H9 (cell line): ENCODE results near the gene PIGL. TPM values are rescaled to one million over a fixed set of nuclear protein-coding genes. Genes with fewer than 3 reads are reported as not detected.

Experiments used
- DNase-seq: peaks from one replicate; pipeline ENCODE4 v3.0.0-alpha.2; 2017
- H2AFZ ChIP-seq: one replicate; pipeline ENCODE4 v1.6.1; 2013; ENCODE audit warnings: mild to moderate bottlenecking, low read length, control low read depth, moderate library complexity
- H2AK5ac ChIP-seq: 2 replicates; pipeline ENCODE4 v1.6.1; 2013; ENCODE audit warnings: low read length, control low read depth, mixed read lengths; ENCODE audit not compliant: insufficient read length
- H2BK120ac ChIP-seq: one replicate; pipeline ENCODE4 v1.6.1; 2013; ENCODE audit warnings: low read depth, mild to moderate bottlenecking, low read length, control low read depth, inconsistent platforms; ENCODE audit not compliant: poor library complexity, severe bottlenecking
- H2BK12ac ChIP-seq: 2 replicates; pipeline ENCODE4 v1.6.1; 2013; ENCODE audit warnings: low read length, control low read depth, mixed read lengths, low read depth; ENCODE audit not compliant: insufficient read length
- H2BK15ac ChIP-seq: 2 replicates; pipeline ENCODE4 v1.6.1; 2013; ENCODE audit warnings: low read depth, low read length, control low read depth
- H2BK20ac ChIP-seq: one replicate; pipeline ENCODE4 v1.6.1; 2013; ENCODE audit warnings: low read depth, mild to moderate bottlenecking, low read length, control low read depth, inconsistent platforms; ENCODE audit not compliant: poor library complexity, severe bottlenecking
- H2BK5ac ChIP-seq: 2 replicates; pipeline ENCODE4 v1.6.1; 2013; ENCODE audit warnings: low read length, control low read depth, mixed read lengths; ENCODE audit not compliant: insufficient read length
- H3K14ac ChIP-seq: 2 replicates; pipeline ENCODE4 v1.6.1; 2013; ENCODE audit warnings: low read length, control low read depth; ENCODE audit not compliant: insufficient read depth
- H3K18ac ChIP-seq: 2 replicates; pipeline ENCODE4 v1.6.1; 2013; ENCODE audit warnings: low read depth, mild to moderate bottlenecking, mixed read lengths, low read length, control low read depth; ENCODE audit not compliant: insufficient read length
- H3K23ac ChIP-seq: 2 replicates; pipeline ENCODE4 v1.6.1; 2013; ENCODE audit warnings: low read length, control low read depth, mixed read lengths, low read depth; ENCODE audit not compliant: insufficient read length
- H3K23me2 ChIP-seq: 2 replicates; pipeline ENCODE4 v1.6.1; 2013; ENCODE audit warnings: low read depth, mild to moderate bottlenecking, mixed read lengths, low read length, control low read depth; ENCODE audit not compliant: insufficient read length, poor library complexity, severe bottlenecking
- H3K27ac ChIP-seq: 2 replicates; pipeline ENCODE4 v1.5.1; 2013; ENCODE audit warnings: low read length, control low read depth, mixed read lengths, low read depth; ENCODE audit not compliant: insufficient read length
- H3K27me3 ChIP-seq: 2 replicates; pipeline ENCODE4 v1.6.1; 2013; ENCODE audit warnings: low read length, control low read depth, inconsistent platforms; ENCODE audit not compliant: insufficient read depth
- H3K4ac ChIP-seq: 2 replicates; pipeline ENCODE4 v1.6.1; 2013; ENCODE audit warnings: low read depth, mild to moderate bottlenecking, control low read depth, inconsistent platforms, low read length, moderate library complexity
- H3K4me1 ChIP-seq: 2 replicates; pipeline ENCODE4 v1.6.1; 2013; ENCODE audit warnings: low read length, control low read depth, inconsistent platforms; ENCODE audit not compliant: insufficient read depth
- H3K4me2 ChIP-seq: 2 replicates; pipeline ENCODE4 v1.6.1; 2013; ENCODE audit warnings: low read length, control low read depth, mixed read lengths; ENCODE audit not compliant: insufficient read length, insufficient read depth
- H3K56ac ChIP-seq: 2 replicates; pipeline ENCODE4 v1.6.1; 2013; ENCODE audit warnings: low read depth, mild to moderate bottlenecking, mixed read lengths, low read length, control low read depth; ENCODE audit not compliant: insufficient read length
- H3K79me1 ChIP-seq: 2 replicates; pipeline ENCODE4 v1.6.1; 2013; ENCODE audit warnings: low read depth, mild to moderate bottlenecking, moderate library complexity, low read length, control low read depth, inconsistent platforms; ENCODE audit not compliant: insufficient read depth, poor library complexity, severe bottlenecking
- H3K79me2 ChIP-seq: 2 replicates; pipeline ENCODE4 v1.6.1; 2013; ENCODE audit warnings: low read length, control low read depth, inconsistent platforms; ENCODE audit not compliant: insufficient read depth
- H3K9ac ChIP-seq: 2 replicates; pipeline ENCODE4 v1.6.1; 2013; ENCODE audit warnings: low read length, control low read depth, mixed read lengths; ENCODE audit not compliant: insufficient read length; ENCODE audit errors: extremely low read depth
- H3K9me3 ChIP-seq: one replicate; pipeline ENCODE4 v1.6.1; 2013; ENCODE audit warnings: low read depth, low read length, inconsistent platforms; ENCODE audit not compliant: control insufficient read depth
- H3T11ph ChIP-seq: one replicate; pipeline ENCODE4 v1.6.1; 2013; ENCODE audit warnings: mild to moderate bottlenecking, low read length, control low read depth, inconsistent platforms
- H4K20me1 ChIP-seq: one replicate; pipeline ENCODE4 v1.6.1; 2013; ENCODE audit not compliant: control insufficient read depth, insufficient read length, insufficient read depth
- H4K5ac ChIP-seq: 2 replicates; pipeline ENCODE4 v1.6.1; 2013; ENCODE audit warnings: low read depth, mild to moderate bottlenecking, mixed read lengths, low read length, control low read depth; ENCODE audit not compliant: insufficient read length
- H4K8ac ChIP-seq: replicated peaks from 2 replicates; pipeline ENCODE4 v1.6.1; 2013; ENCODE audit warnings: low read length, control low read depth, mixed read lengths, low read depth; ENCODE audit not compliant: insufficient read length
- H4K91ac ChIP-seq: 2 replicates; pipeline ENCODE4 v1.6.1; 2013; ENCODE audit warnings: low read depth, mild to moderate bottlenecking, moderate library complexity, mixed read lengths, low read length, control low read depth; ENCODE audit not compliant: insufficient read length
- H3K27ac Mint-ChIP-seq, 3 experiments: 2 replicates in 2 of 3; 3 replicates in 1 of 3; pipeline ENCODE4 v1.8.0; 2020 to 2021; ENCODE audit warnings: mixed read lengths in 3 of 3, mild to moderate bottlenecking in 1 of 3, moderate library complexity in 1 of 3
- H3K27me3 Mint-ChIP-seq: 2 replicates; pipeline ENCODE4 v1.8.0; 2021; ENCODE audit warnings: low read depth, mild to moderate bottlenecking, moderate library complexity, mixed read lengths
- H3K36me3 Mint-ChIP-seq, 3 experiments: 2 replicates in 2 of 3; 3 replicates in 1 of 3; pipeline ENCODE4 v1.8.0; 2020 to 2021; ENCODE audit warnings: low read depth in 3 of 3, mixed read lengths in 3 of 3; ENCODE audit not compliant: insufficient read depth in 1 of 3
- H3K4me1 Mint-ChIP-seq, 2 experiments: 2 replicates each; pipeline ENCODE4 v1.8.0; 2020; ENCODE audit warnings: mixed read lengths in 2 of 2
- H3K4me3 Mint-ChIP-seq, 2 experiments: 2 replicates in 1 of 2; 3 replicates in 1 of 2; pipeline ENCODE4 v1.8.0; 2020 to 2021; ENCODE audit warnings: mild to moderate bottlenecking in 2 of 2, mixed read lengths in 2 of 2, moderate library complexity in 1 of 2
- H3K9me3 Mint-ChIP-seq, 2 experiments: 2 replicates in 1 of 2; 3 replicates in 1 of 2; pipeline ENCODE4 v1.8.0; 2020; ENCODE audit warnings: mild to moderate bottlenecking in 2 of 2, mixed read lengths in 2 of 2, moderate library complexity in 1 of 2
- CTCF ChIP-seq: fragments of 200-600 bp; sonication (generic); conservative IDR thresholded peaks from 3 replicates; pipeline ENCODE4 v1.8.0; 2021; ENCODE audit warnings: antibody characterized with exemption, mild to moderate bottlenecking
- WGBS: extraction: QIAGEN DNeasy Blood & Tissue Kit; methylation state at CpG from one replicate; pipeline ENCODE4 v1.1.7; 2013; ENCODE audit warnings: missing lambda C conversion rate, low lambda C conversion rate, mixed read lengths; ENCODE audit not compliant: insufficient read length; ENCODE audit errors: extremely low coverage; 5-methylcytosine and 5-hydroxymethylcytosine counted together
- total RNA-seq: library from RNA; stranded (reverse); gene quantifications from 2 replicates; pipeline ENCODE4 v1.2.1, GENCODE V29; 2021

Gene PIGL
- total RNA-seq, 1 experiment from 2014 or later: 21.6 TPM

GRCh38 chr17:16287563-16288027 is 70.6 kb downstream of the PIGL start:
- Mint-ChIP-seq H3K4me1 (peaks cover 16 to 19% of the 10 kb centered on the region in 2 experiments), H3K27me3 (peaks cover 23% of the 10 kb centered on the region), H3K9me3 (no peaks in the 10 kb centered on the region), H3K4me3 (no peak overlapping the region), H3K36me3 (peaks cover 0 to 4% (median 0%) of the 10 kb centered on the region in 3 experiments; a peak in 3 of 7 replicates), H3K27ac (no peak overlapping the region; a peak in 1 of 7 replicates)
- Histone ChIP-seq H3K9me3 (no peaks in the 10 kb centered on the region), H3K14ac (no peak overlapping the region), H3K4me1 (peaks cover 2% of the 10 kb centered on the region; the same call in 1 of the 2 replicates), H2BK15ac (no peak overlapping the region), H3K23ac (no peak overlapping the region), H2AFZ (no peak overlapping the region), H2BK20ac (no peak overlapping the region), H4K20me1 (no peaks in the 10 kb centered on the region), H2AK5ac (no peak overlapping the region), H4K8ac (no peak overlapping the region), H3K27me3 (no peaks in the 10 kb centered on the region; the same call in 1 of the 2 replicates), H3K79me1 (no peaks in the 10 kb centered on the region), H3K56ac (no peak overlapping the region), H3T11ph (no peak overlapping the region), H3K4me2 (no peak overlapping the region), H2BK12ac (no peak overlapping the region), H2BK120ac (no peak overlapping the region), H3K9ac (no peak overlapping the region), H3K23me2 (no peaks in the 10 kb centered on the region), H4K5ac (no peak overlapping the region), H4K91ac (no peak overlapping the region), H3K4ac (no peak overlapping the region), H3K18ac (no peak overlapping the region), H3K27ac (no peak overlapping the region), H3K79me2 (no peaks in the 10 kb centered on the region), H2BK5ac (no peak overlapping the region)
- no CpG with 5 or more reads among the region's 6 CpGs for WGBS
- DNase-seq: no peak
- TF ChIP-seq CTCF: no peak
